HepG2 (cell line): Measurements from ENCODE around the gene RNASE13. TPM values are rescaled to one million over a fixed set of nuclear protein-coding genes. Genes with fewer than 3 reads are reported as not detected.

Experiments
- GPBP1L1 ChIP-seq: sonication (generic); formaldehyde crosslinking; IDR thresholded peaks from 2 replicates; pipeline ENCODE4 v1.5.0; 2020; ENCODE audit warnings: mild to moderate bottlenecking, missing genetic modification reagents
- NR3C1 ChIP-seq: sonication (generic); formaldehyde crosslinking; IDR thresholded peaks from 2 replicates; pipeline ENCODE4 v1.4.0; 2020; ENCODE audit warnings: missing genetic modification reagents
- POLR2A ChIP-seq, 2 experiments: IDR thresholded peaks; 2 replicates each; pipeline ENCODE4 v1.6.1; 2011; ENCODE audit warnings: low read depth in 2 of 2, low read length in 2 of 2, mild to moderate bottlenecking in 1 of 2, moderate library complexity in 1 of 2; ENCODE audit not compliant: insufficient read depth in 1 of 2
- TARDBP ChIP-seq: sonication (generic); formaldehyde crosslinking; IDR thresholded peaks from 2 replicates; pipeline ENCODE4 v1.8.0; 2022; ENCODE audit warnings: mild to moderate bottlenecking, missing genetic modification reagents
- ZFP41 ChIP-seq: sonication (generic); formaldehyde crosslinking; IDR thresholded peaks from 2 replicates; pipeline ENCODE4 v1.4.0; 2020; ENCODE audit warnings: mild to moderate bottlenecking, missing genetic modification reagents, borderline replicate concordance
- ZHX2 ChIP-seq, 2 experiments: sonication (generic) in 1 of 2; formaldehyde crosslinking in 1 of 2; IDR thresholded peaks; 2 replicates each; pipeline versions ENCODE4 v1.6.1 to v1.9.0; 2014 to 2022; ENCODE audit warnings: antibody characterized with exemption in 1 of 2, borderline replicate concordance in 1 of 2, inconsistent platforms in 1 of 2, low read depth in 1 of 2, missing genetic modification reagents in 1 of 2
- ZNF407 ChIP-seq: sonication (generic); formaldehyde crosslinking; IDR thresholded peaks from one replicate; pipeline ENCODE4 v1.5.1; 2020; ENCODE audit warnings: mild to moderate bottlenecking, missing genetic modification reagents; ENCODE audit errors: not compliant biosample characterization
- polyA plus RNA-seq, 8 experiments: library from polyadenylated mRNA; depleted of rRNA in 3 of 8; stranded (reverse) in 7 of 8; unstranded in 1 of 8; fragments of >200 nt; fragmentation: Illumina TruSeq in 4 of 8; extraction: Trizol in 4 of 8; gene quantifications; 2 replicates each; pipeline versions ENCODE4 v1.2.1 to v1.2.3, GENCODE V29; 2011 to 2016; ENCODE audit warnings: low read depth in 4 of 8, missing spikeins in 1 of 8, mixed read lengths in 1 of 8; ENCODE audit not compliant: insufficient read depth in 1 of 8
- total RNA-seq, 5 experiments: library from RNA; depleted of rRNA; stranded (reverse); fragments of >200 nt; fragmentation: Illumina TruSeq; extraction: Trizol; gene quantifications; 2 replicates each; pipeline ENCODE4 v1.2.3, GENCODE V29; 2016; ENCODE audit warnings: low read depth in 1 of 5

RNASE13 gene
- total and polyA plus RNA-seq, 2 of the 13 experiments (the other 11 are each of a cell fraction or from before 2014, with no cell fraction given) = 1.0 TPM; not detected in 1

- TF ChIP-seq NR3C1 (CRISPR knock-in tag) (no peak), ZFP41 (CRISPR knock-in tag) (no peak), TARDBP (CRISPR knock-in tag) (peak; percentile 91; the same call in 1 of the 2 replicates), ZNF407 (no peak), POLR2A (IDR thresholded peaks at IDR 0.05; ENCODE audit: insufficient read depth in 1 of 2, low read depth in 2 of 2, low read length in 2 of 2) (peak; percentile 33 to 77; a peak in 3 of 4 replicates), ZHX2 (IDR thresholded peaks at IDR 0.05; ENCODE audit: low read depth) (peak; percentile 71; the same call in 1 of the 2 replicates), ZHX2 (CRISPR knock-in tag; IDR thresholded peaks at IDR 0.05; ENCODE audit: borderline replicate concordance) (no peak), GPBP1L1 (CRISPR knock-in tag) (no peak)
These were observed 21.0 kb upstream of the RNASE13 start (continued) for GRCh38 chr14:21055432-21056117.
